ENCODE measurements around the gene THNSL1. TPM values are rescaled to one million over a fixed set of nuclear protein-coding genes. Genes with fewer than 3 reads are reported as not detected.

The THNSL1 gene
- polyA plus RNA-seq, 3 donors from 2014 or later = 0.90 to 2.0 (median 1.9) TPM

- peaks cover 0 to 3% (median 0%) of the 10 kb centered on the region in 3 donors for H3K36me3 Mint-ChIP-seq
- no peak for DNase-seq
- no peak overlapping the region for H3K27ac Mint-ChIP-seq
- no peak overlapping the region for H3K4me3 Mint-ChIP-seq
- H3K4me1 Mint-ChIP-seq = peaks cover 2 to 8% of the 10 kb centered on the region in 2 donors
- H3K9me3 Mint-ChIP-seq = no peaks in the 10 kb centered on the region
- peaks cover 2 to 19% (median 3%) of the 10 kb centered on the region in 3 donors for H3K27me3 Mint-ChIP-seq (ENCODE audit: low read depth in 3 of 3)
These were observed 33.6 kb downstream of the THNSL1 start for GRCh38 chr10:25049966-25050365.

GRCh38 chr10:25050402-25050801, 34.0 kb downstream of the THNSL1 start:
- H3K27ac Mint-ChIP-seq = no peak overlapping the region
- no peak overlapping the region for H3K4me3 Mint-ChIP-seq
- no peaks in the 10 kb centered on the region for H3K9me3 Mint-ChIP-seq
- peaks cover 2 to 19% (median 3%) of the 10 kb centered on the region in 3 donors for H3K27me3 Mint-ChIP-seq (ENCODE audit: low read depth in 3 of 3)
- peaks cover 0 to 3% (median 0%) of the 10 kb centered on the region in 3 donors for H3K36me3 Mint-ChIP-seq
- no peak for DNase-seq
- peaks cover 2 to 8% of the 10 kb centered on the region in 2 donors for H3K4me1 Mint-ChIP-seq

GRCh38 chr10:25052012-25052411, 35.6 kb downstream of the THNSL1 start:
- Mint-ChIP-seq H3K27me3 (ENCODE audit: low read depth in 3 of 3) (peaks cover 2 to 13% (median 3%) of the 10 kb centered on the region in 3 donors), H3K36me3 (peaks cover 0 to 3% (median 0%) of the 10 kb centered on the region in 3 donors), H3K4me1 (peaks cover 2 to 8% of the 10 kb centered on the region in 2 donors), H3K27ac (no peak overlapping the region), H3K4me3 (no peak overlapping the region), H3K9me3 (peaks cover 0 to 1% (median 0%) of the 10 kb centered on the region in 6 donors)
- no peak for DNase-seq

GRCh38 chr10:25056726-25057125, 40.3 kb downstream of the THNSL1 start:
- H3K4me1 Mint-ChIP-seq = peaks cover 0 to 1% of the 10 kb centered on the region in 2 donors
- H3K27ac Mint-ChIP-seq = no peak overlapping the region
- DNase-seq = no peak
- peaks cover 0 to 1% (median 0%) of the 10 kb centered on the region in 6 donors for H3K9me3 Mint-ChIP-seq
- no peak overlapping the region for H3K4me3 Mint-ChIP-seq
- no peaks in the 10 kb centered on the region for H3K36me3 Mint-ChIP-seq
- H3K27me3 Mint-ChIP-seq (ENCODE audit: low read depth in 3 of 3) = peaks cover 0 to 5% (median 0%) of the 10 kb centered on the region in 3 donors

GRCh38 chr10:25057886-25058285, 41.5 kb downstream of the THNSL1 start:
- no peak for DNase-seq
- Mint-ChIP-seq H3K4me1 (peaks cover 10 to 13% of the 10 kb centered on the region in 2 donors), H3K9me3 (peaks cover 0 to 1% (median 0%) of the 10 kb centered on the region in 6 donors), H3K27ac (no peak overlapping the region), H3K36me3 (no peaks in the 10 kb centered on the region), H3K4me3 (no peak overlapping the region), H3K27me3 (ENCODE audit: low read depth in 3 of 3) (peaks cover 0 to 5% (median 0%) of the 10 kb centered on the region in 3 donors)

- Mint-ChIP-seq H3K9me3 (peaks cover 0 to 1% (median 0%) of the 10 kb centered on the region in 6 donors), H3K27me3 (ENCODE audit: low read depth in 3 of 3) (peaks cover 0 to 7% (median 2%) of the 10 kb centered on the region in 3 donors), H3K27ac (peak overlapping the region in 1 of 6 donors; percentile 15), H3K36me3 (no peaks in the 10 kb centered on the region), H3K4me1 (peaks cover 21 to 25% of the 10 kb centered on the region in 2 donors), H3K4me3 (no peak overlapping the region)
- no peak for DNase-seq
These were observed 43.6 kb downstream of the THNSL1 start for GRCh38 chr10:25059990-25060389.

GRCh38 chr10:25061125-25061524, 44.7 kb downstream of the THNSL1 start:
- Mint-ChIP-seq H3K27me3 (ENCODE audit: low read depth in 3 of 3) (peaks cover 2 to 7% (median 4%) of the 10 kb centered on the region in 3 donors), H3K9me3 (peaks cover 0 to under 1% (median 0%) of the 10 kb centered on the region in 6 donors), H3K4me3 (no peak overlapping the region), H3K36me3 (no peaks in the 10 kb centered on the region), H3K4me1 (peaks cover 21 to 25% of the 10 kb centered on the region in 2 donors), H3K27ac (peak overlapping the region in 3 of 6 donors; percentile 0 to 44 (median 10))
- no peak for DNase-seq

GRCh38 chr10:25061711-25062449, 45.5 kb downstream of the THNSL1 start:
- H3K27ac Mint-ChIP-seq = peak overlapping the region; percentile 70 to 93 (median 85)
- H3K36me3 Mint-ChIP-seq = no peaks in the 10 kb centered on the region
- peak overlapping the region; percentile 32 to 67 (median 57) for H3K4me3 Mint-ChIP-seq
- no peaks in the 10 kb centered on the region for H3K9me3 Mint-ChIP-seq
- no peak for DNase-seq
- H3K27me3 Mint-ChIP-seq (ENCODE audit: low read depth in 3 of 3) = peaks cover 2 to 7% (median 4%) of the 10 kb centered on the region in 3 donors
- H3K4me1 Mint-ChIP-seq = peaks cover 21 to 25% of the 10 kb centered on the region in 2 donors

GRCh38 chr10:25063157-25063556, 46.7 kb downstream of the THNSL1 start:
- H3K27ac Mint-ChIP-seq = peak overlapping the region in 4 of 6 donors; percentile 23 to 83 (median 60)

GRCh38 chr10:25063644-25064043, 47.2 kb downstream of the THNSL1 start:
- Mint-ChIP-seq H3K9me3 (no peaks in the 10 kb centered on the region), H3K27ac (peak overlapping the region in 4 of 6 donors; percentile 23 to 63 (median 48)), H3K4me1 (peaks cover 21 to 25% of the 10 kb centered on the region in 2 donors), H3K4me3 (peak overlapping the region in 2 of 5 donors; percentile 11 to 58), H3K27me3 (ENCODE audit: low read depth in 3 of 3) (peaks cover 2 to 10% (median 4%) of the 10 kb centered on the region in 3 donors), H3K36me3 (no peaks in the 10 kb centered on the region)
- no peak for DNase-seq

More at GRCh38 chr10:25063157-25063556, 46.7 kb downstream of the THNSL1 start:
- H3K27me3 Mint-ChIP-seq (ENCODE audit: low read depth in 3 of 3) = peaks cover 2 to 7% (median 4%) of the 10 kb centered on the region in 3 donors
- H3K36me3 Mint-ChIP-seq = no peaks in the 10 kb centered on the region
- H3K9me3 Mint-ChIP-seq = no peaks in the 10 kb centered on the region
- H3K4me3 Mint-ChIP-seq = peak overlapping the region in 4 of 5 donors; percentile 2 to 67 (median 40)
- peaks cover 21 to 25% of the 10 kb centered on the region in 2 donors for H3K4me1 Mint-ChIP-seq
- DNase-seq = no peak

- peak overlapping the region in 1 of 6 donors; percentile 71 for H3K27ac Mint-ChIP-seq
- no peaks in the 10 kb centered on the region for H3K9me3 Mint-ChIP-seq
- no peaks in the 10 kb centered on the region for H3K36me3 Mint-ChIP-seq
- peaks cover 2 to 12% (median 4%) of the 10 kb centered on the region in 3 donors for H3K27me3 Mint-ChIP-seq (ENCODE audit: low read depth in 3 of 3)
- peaks cover 21 to 25% of the 10 kb centered on the region in 2 donors for H3K4me1 Mint-ChIP-seq
- H3K4me3 Mint-ChIP-seq = no peak overlapping the region
- no peak for DNase-seq
These were observed 48.0 kb downstream of the THNSL1 start for GRCh38 chr10:25064401-25064800.

GRCh38 chr10:25065761-25066476, 49.5 kb downstream of the THNSL1 start:
- H3K9me3 Mint-ChIP-seq = no peaks in the 10 kb centered on the region
- H3K27ac Mint-ChIP-seq = no peak overlapping the region
- peaks cover 21 to 25% of the 10 kb centered on the region in 2 donors for H3K4me1 Mint-ChIP-seq
- DNase-seq = no peak
- H3K4me3 Mint-ChIP-seq = no peak overlapping the region
- H3K27me3 Mint-ChIP-seq (ENCODE audit: low read depth in 3 of 3) = peaks cover 2 to 12% (median 4%) of the 10 kb centered on the region in 3 donors
- H3K36me3 Mint-ChIP-seq = no peaks in the 10 kb centered on the region

- Mint-ChIP-seq H3K4me3 (no peak overlapping the region), H3K9me3 (no peaks in the 10 kb centered on the region), H3K27ac (no peak overlapping the region), H3K4me1 (peaks cover 6 to 7% of the 10 kb centered on the region in 2 donors), H3K36me3 (no peaks in the 10 kb centered on the region), H3K27me3 (ENCODE audit: low read depth in 3 of 3) (peaks cover 0 to 11% (median 4%) of the 10 kb centered on the region in 3 donors)
- no peak for DNase-seq
These were observed 52.0 kb downstream of the THNSL1 start for GRCh38 chr10:25068152-25069058.
